Activated naive CD4-positive, alpha-beta T cell treated with anti-CD3 and anti-CD28 coated beads, Interleukin-2, amount 50 U/mL, for 72 hours (primary cell): Measurements from ENCODE around the gene TUBD1. TPM values are rescaled to one million over a fixed set of nuclear protein-coding genes. Genes with fewer than 3 reads are reported as not detected.
A peak's percentile ranks its signal among the peaks of the same experiment; 100 is the strongest.
"Not testable (repeated sequence)": the region's sequence is repeated elsewhere in the genome, so short reads cannot be mapped to it uniquely, and the experiment has no call there.

ENCODE experiments used
- ATAC-seq, 2 donors: fragments of 150-1000 bp; cut with Tn5 transposase; 2 replicates each; pipeline ENCODE4 v1.10.0; 2021; ENCODE audit warnings: mild to moderate bottlenecking in 2 of 2, moderate library complexity in 2 of 2
- DNase-seq, 2 donors: peaks; one replicate each; pipeline ENCODE4 v3.0.0; 2021 to 2022; ENCODE audit warnings: low spot score in 2 of 2
- H3K27ac Mint-ChIP-seq, 2 donors: one replicate each; pipeline ENCODE4 v1.8.0; 2022; ENCODE audit warnings: mild to moderate bottlenecking in 2 of 2, mixed read lengths in 2 of 2
- H3K36me3 Mint-ChIP-seq, 2 donors: one replicate each; pipeline ENCODE4 v1.8.0; 2022; ENCODE audit warnings: mixed read lengths in 2 of 2
- H3K9me3 Mint-ChIP-seq, 2 donors: one replicate each; pipeline ENCODE4 v1.8.0; 2022; ENCODE audit warnings: mixed read lengths in 2 of 2
- total RNA-seq, 2 donors: library from RNA; stranded (reverse); gene quantifications; one replicate each; pipeline ENCODE4 v1.2.3, GENCODE V29; 2022

The TUBD1 gene
- total RNA-seq, 2 donors from 2014 or later: 13.8 to 27.6 TPM

DNA sequence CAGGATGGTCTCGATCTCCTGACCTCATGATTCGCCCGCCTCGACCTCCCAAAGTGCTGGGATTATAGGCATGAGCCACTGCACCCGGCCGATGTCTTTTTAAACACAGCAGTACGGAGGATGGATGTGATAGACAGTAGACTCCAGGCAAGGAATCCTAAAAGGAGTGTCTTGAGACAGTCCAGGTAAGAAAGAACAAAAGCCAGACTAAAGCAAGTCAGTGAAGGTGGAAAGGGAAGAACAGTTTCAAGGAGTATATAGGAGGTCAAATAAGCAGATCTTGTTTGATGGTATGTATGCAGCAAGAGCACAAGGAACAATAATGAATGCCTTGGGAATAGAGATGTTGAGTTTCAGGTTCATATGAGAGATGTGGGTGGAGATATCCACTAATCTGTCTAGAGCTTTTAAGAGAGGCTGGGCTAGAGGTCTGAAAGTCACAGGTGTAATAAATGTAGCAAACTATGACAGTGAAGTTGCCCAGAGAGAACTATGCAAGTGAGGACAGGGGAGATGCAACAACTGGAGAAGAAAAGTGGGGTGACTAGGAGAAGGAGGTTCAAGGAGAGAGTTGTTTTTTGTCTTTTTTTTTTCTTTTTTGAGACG is 4.5 kb downstream of the TUBD1 start:
- ATAC-seq: no peak
- H3K36me3 Mint-ChIP-seq: peaks cover 11 to 21% of the 10 kb centered on the region in 2 donors
- H3K27ac Mint-ChIP-seq: peak overlapping the region in 1 of 2 donors; percentile 69
- DNase-seq: no peak
- H3K9me3 Mint-ChIP-seq: no peaks in the 10 kb centered on the region

DNA sequence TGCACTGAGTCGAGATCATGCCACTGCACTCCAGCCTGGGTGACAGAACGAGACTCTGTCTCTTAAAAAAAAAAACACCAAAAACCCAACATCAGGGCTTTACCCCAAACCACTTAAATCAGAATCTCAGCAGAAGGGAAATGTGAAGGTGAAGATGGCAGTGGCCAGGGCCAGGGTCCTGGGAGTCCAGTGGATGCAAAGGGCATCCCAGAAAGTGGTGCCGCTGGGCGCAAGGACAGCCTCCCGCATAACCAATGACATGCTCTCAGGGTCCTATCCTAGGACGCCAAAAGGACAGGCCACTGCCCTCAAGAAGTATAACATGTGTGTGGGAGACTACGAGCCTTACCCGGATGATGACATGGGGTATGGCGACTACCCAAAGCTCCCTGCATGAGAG is 7.9 kb downstream of the TUBD1 start:
- Mint-ChIP-seq H3K36me3 (peaks cover 12 to 13% of the 10 kb centered on the region in 2 donors), H3K27ac (no peak overlapping the region), H3K9me3 (no peaks in the 10 kb centered on the region)
- DNase-seq (no peak), ATAC-seq (no peak)

DNA sequence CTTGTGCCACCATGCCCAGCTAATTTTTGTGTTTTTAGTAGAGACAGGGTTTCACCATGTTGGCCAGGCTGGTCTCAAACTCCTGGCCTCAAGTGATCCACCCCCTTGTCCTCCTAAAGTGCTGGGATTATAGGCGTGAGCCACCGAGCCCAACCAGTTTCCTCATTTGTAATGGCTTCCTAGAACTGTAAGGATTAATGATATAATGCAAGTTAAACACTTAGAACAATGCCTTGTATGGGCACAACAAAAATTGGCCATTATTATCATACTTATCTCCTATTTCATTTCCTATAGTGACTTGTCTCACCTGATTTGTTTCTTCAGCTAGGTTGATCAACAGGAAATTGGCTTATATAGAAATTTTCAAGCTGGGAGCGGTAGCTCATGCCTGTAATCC is 14.1 kb downstream of the TUBD1 start:
- ATAC-seq (no peak), DNase-seq (no peak)
- Mint-ChIP-seq H3K36me3 (peaks cover 11 to 14% of the 10 kb centered on the region in 2 donors), H3K9me3 (no peaks in the 10 kb centered on the region), H3K27ac (no peak overlapping the region)

DNA sequence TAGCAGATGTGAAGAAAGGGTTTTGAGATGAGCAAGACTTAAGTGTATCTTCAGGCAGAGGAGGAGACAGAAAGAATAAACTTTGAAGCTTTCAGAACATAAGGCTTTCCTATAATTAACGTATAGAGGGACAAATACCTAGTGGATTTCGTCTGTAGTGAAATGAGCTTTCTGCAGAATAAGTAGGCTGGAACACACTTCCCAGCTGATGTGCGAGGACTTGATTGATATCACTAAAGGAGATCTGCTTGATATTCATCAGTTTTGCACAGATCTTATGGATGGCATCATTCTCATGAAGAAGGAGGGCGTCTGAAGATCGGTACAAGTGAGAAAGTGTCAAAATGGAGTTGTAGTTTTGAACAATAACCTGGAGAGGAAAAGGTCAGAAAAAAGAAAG is 14.8 kb downstream of the TUBD1 start:
- Mint-ChIP-seq H3K27ac (peak overlapping the region; percentile 66 to 70), H3K9me3 (no peaks in the 10 kb centered on the region), H3K36me3 (peaks cover 11 to 14% of the 10 kb centered on the region in 2 donors)
- DNase-seq: no peak
- no peak for ATAC-seq

DNA sequence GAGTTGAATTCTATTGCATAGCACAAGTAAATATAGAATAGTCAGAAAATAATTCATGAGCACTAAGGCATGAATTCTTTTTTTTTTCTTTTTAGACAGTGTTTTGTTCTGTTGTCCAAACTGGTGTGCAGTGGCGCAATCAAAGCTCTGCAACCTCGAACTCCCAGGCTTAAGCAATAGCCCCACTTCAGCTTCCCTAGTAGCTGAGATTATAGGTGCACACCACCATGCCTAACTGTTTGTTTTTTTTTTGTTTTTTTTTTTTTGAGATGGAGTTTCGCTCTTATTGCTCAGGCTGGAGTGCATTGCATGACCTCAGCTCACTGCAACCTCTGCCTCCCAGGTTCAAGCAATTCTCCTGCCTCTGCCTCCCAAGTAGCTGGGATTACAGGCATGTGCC is 16.6 kb downstream of the TUBD1 start:
- ATAC-seq: no peak

DNA sequence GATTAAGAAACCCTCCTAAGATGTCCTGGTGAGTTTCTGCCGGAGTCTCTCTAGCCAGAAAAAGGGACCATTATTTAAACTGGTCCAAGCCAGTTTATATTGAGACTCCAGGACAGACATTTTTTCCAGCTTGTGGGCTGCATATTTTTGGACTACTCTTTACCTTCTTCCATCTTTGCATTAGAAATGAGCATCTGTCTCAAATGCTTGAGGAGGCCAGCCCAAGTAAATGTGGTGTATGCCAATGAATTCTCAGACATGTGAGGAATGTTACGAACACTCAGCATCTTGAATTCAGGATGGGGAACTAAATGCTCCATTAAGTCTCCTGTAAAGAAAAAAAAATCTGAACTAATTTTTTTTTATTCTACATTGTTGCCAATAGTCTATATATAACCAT is 18.4 kb downstream of the TUBD1 start:
- H3K9me3 Mint-ChIP-seq: no peaks in the 10 kb centered on the region
- ATAC-seq: no peak
- no peak overlapping the region for H3K27ac Mint-ChIP-seq
- peaks cover 6 to 9% of the 10 kb centered on the region in 2 donors for H3K36me3 Mint-ChIP-seq
- DNase-seq: no peak

More for the DNA sequence above, 16.6 kb downstream of the TUBD1 start:
- Mint-ChIP-seq H3K27ac (peak overlapping the region in 1 of 2 donors; percentile 69), H3K9me3 (no peaks in the 10 kb centered on the region), H3K36me3 (peaks cover 11 to 14% of the 10 kb centered on the region in 2 donors)
- no peak for DNase-seq

DNA sequence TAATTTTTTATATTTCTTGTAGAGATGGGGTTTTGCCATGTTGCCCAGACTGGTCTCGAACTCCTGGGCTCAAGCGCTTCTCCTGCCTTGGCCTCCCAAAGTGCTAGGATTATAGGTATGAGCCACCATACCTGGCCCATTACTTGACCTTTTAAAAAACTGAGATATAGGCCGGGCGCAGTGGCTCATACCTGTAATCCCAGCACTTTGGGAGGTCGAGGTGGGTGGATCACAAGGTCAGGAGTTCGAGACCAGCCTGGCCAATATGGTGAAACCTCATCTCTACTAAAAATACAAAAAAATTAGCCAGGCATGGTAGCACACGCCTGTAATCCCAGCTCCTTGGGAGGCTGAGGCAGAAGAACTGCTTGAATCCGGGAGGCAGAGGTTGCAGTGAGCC is 19.3 kb downstream of the TUBD1 start:
- H3K9me3 Mint-ChIP-seq, H3K27ac Mint-ChIP-seq, ATAC-seq, H3K36me3 Mint-ChIP-seq, DNase-seq: not testable (repeated sequence)

DNA sequence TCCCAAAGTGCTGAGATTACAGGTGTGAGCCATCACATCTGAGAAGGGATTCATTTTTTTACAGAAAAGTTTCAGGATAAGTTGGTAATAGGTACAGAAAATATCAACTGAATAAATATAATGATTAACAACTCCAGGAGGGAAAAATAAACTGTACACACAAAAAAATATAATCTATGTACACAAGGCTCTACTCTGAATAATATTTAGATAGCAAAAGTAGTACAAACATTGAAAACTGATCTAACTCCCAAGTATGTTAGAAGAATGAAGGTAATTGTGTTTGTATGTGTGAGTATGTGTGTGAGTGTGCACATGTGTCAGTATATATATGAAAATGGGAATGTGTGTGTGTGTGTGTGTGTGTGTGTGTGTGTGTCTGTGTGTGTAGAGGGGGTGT is 20.4 kb downstream of the TUBD1 start:
- no peaks in the 10 kb centered on the region for H3K9me3 Mint-ChIP-seq
- ATAC-seq (no peak), DNase-seq (no peak)
- peaks cover under 1 to 6% of the 10 kb centered on the region in 2 donors for H3K36me3 Mint-ChIP-seq
- no peak overlapping the region for H3K27ac Mint-ChIP-seq

DNA sequence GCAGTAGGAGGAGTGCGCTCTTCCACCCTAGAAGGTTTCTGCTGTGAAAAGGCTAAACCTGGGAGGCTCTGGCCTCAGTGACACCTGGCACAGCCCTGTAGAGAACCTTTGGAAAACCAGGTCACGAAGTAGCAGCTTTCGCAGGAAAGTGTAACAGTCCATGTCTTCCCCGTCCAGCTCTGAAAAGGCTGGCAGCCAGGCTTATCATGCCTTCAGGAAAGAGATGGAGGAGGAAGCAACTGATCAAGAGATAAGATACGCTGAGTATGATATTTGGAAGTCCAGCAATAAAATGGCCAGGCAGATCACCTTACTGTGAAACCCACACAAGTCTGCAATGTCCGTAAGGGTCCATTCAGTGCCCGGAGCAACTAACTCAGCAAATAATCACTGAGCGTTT is 22.3 kb downstream of the TUBD1 start:
- peaks cover 0 to 6% of the 10 kb centered on the region in 2 donors for H3K36me3 Mint-ChIP-seq

DNA sequence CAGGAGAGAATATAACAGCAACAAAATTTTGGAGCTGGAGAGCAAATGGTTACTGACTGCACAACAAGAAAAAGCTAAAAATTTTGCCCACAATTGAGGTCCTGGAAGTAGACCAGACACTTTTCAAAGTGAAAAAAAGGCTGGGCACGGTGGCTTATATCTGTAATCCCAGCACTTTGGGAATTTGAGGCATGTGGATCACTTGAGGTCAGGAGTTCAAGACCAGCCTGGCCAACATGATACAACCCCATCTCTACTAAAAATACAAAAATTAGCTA is 22.9 kb downstream of the TUBD1 start:
- no peaks in the 10 kb centered on the region for H3K9me3 Mint-ChIP-seq
- H3K27ac Mint-ChIP-seq: no peak overlapping the region
- DNase-seq: no peak
- peaks cover 0 to 6% of the 10 kb centered on the region in 2 donors for H3K36me3 Mint-ChIP-seq
- no peak for ATAC-seq

More for the DNA sequence above, 22.3 kb downstream of the TUBD1 start:
- no peak for ATAC-seq
- Mint-ChIP-seq H3K9me3 (no peaks in the 10 kb centered on the region), H3K27ac (no peak overlapping the region)
- DNase-seq: peak in 1 of 2 donors; percentile 6

DNA sequence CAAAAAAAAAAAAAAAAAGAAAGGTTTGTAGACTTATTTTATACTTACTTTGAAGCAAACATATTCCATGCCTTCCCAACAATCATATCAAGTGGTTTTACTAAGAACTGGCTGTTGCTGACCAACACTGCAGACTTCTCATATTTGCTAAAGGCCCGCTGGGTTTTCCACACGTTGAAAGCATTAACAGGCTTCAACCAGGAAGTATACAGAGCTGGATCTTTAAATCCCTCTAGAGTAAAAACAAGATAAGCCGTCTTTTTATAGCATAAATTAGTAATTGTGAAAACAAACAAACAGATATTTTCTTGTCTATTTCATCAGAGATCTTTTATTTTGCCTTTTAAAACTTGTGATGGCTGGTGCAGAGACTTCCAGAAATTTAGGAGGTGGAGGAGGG is 29.1 kb downstream of the TUBD1 start:
- Mint-ChIP-seq H3K9me3 (no peaks in the 10 kb centered on the region), H3K36me3 (peaks cover 0 to 11% of the 10 kb centered on the region in 2 donors), H3K27ac (peak overlapping the region in 1 of 2 donors; percentile 68)
- no peak for DNase-seq
- no peak for ATAC-seq

DNA sequence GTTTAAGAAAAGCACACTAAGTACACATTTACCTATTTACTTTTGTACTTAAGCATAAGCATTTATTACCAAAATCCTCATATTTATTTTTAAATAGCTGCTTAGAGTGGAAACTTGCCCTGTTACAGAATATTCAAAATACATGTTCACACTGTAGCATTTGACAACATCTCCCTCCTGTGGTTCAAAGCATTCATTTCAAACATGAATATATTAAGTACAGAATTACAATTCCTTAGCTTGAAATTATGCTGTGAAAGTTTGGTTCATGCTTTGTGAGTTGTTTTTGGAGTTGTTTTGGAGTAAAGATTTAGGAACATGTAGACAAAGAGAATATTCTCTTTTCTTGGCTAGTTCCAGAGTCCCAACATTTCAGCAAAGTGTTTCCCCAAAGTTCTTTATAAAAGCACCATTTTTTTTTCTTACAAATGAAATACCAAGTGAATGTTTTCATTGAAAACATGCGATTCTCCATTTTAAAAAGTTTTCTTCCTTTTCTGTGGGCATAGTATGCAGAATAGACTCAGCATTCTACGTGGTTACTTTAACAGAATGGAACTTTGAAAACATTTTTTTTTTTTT is 33.2 kb downstream of the TUBD1 start:
- peaks cover 0 to 11% of the 10 kb centered on the region in 2 donors for H3K36me3 Mint-ChIP-seq
- H3K9me3 Mint-ChIP-seq: no peaks in the 10 kb centered on the region
- H3K27ac Mint-ChIP-seq: peak overlapping the region in 1 of 2 donors; percentile 65
- ATAC-seq (peak in 1 of 2 donors; percentile 60), DNase-seq (no peak)

DNA sequence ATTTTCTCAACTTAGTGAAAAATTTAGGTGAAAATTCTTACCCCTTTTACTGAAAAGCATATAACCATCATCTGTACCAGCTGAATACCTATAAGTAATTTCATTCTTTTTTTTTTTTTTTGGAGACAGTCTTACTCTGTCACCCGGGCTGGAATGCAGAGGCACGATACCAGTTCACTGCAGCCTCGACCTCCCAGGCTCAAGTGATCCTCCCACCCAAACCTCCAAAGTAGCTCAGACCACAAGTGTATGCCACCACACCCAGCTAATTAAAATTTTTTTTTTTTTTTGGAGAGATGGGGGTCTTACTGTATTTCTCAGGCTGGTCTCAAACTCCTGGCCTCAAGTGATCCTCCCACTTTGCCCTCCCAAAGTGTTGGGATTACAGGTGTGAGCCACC is 33.8 kb downstream of the TUBD1 start:
- no peak for DNase-seq
- Mint-ChIP-seq H3K36me3 (peaks cover 0 to 11% of the 10 kb centered on the region in 2 donors), H3K27ac (peak overlapping the region in 1 of 2 donors; percentile 65), H3K9me3 (no peaks in the 10 kb centered on the region)
- ATAC-seq: peak in 1 of 2 donors; percentile 9

DNA sequence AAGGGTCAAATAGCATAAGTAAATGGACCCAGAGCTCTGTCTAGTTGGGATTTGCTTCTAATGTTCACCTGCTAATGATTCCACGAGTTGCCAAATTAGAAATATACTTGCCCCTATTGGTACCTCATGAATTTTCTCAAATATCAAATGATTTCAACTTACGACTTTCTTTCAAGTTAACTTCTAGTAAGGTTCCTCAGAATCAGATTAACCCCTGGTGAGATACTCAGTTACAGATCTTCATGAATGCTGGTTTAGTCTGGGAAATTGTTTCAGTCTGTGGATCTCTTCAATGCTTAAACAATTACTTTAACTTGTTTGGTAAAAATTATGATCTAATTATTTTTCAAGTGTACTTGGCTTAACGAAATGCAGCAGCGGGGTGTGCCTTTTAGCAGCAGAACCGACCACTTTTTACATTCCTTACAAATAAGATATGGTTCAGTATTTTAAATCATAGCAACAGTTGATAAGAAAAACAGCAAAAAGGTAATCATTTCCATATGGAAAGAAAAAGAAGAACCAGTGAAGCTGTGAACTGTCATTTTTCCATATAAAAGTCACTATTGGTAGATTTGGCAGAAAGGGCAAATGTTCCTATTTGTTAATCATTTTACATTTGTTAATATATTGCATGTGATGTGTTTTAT is 34.5 kb downstream of the TUBD1 start:
- H3K36me3 Mint-ChIP-seq: peaks cover 0 to 11% of the 10 kb centered on the region in 2 donors
- DNase-seq (no peak), ATAC-seq (no peak)
- H3K9me3 Mint-ChIP-seq: no peaks in the 10 kb centered on the region
- H3K27ac Mint-ChIP-seq: no peak overlapping the region

DNA sequence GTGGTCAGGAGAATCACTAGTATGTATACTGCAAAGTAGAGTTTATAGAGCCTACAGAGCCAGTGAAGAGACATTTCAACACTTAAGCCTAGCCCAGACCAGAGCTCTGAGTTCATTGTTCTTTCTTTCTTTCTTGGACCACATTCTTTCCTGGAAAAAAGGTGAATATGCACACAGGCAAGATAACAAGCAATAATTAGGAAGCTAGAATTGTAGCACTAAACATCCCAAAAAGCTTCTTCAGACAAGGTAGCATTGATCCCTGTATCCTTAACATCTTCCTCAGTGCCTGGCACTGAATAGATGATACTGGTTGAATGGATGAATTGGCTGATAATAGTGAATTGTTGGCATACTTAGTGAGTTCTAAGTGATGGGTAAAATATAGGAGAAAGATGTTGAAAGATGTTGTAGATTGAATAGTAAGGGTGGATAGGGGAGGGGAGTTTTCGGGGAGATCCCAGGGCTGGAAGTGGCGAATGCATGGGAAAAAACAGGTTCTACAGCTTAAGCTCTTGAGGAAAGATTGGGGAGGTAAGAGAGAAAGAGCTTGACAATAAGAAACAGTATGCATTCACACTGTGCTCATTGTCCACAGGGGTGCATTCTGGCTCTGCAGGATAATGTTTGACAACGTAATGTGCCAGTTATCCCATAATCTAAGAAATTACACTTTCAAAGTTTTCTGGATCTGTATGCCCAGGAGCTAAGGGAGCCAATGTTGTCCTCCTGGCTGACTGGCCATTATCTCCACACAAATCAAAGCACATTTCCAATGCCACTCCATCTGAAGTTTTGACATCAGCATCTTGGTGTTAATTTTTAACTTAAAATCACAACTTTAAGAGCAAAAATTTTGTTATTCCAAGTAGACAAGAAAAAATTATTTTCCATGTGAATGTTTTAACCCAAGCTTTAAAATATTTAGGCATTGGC is 35.6 kb downstream of the TUBD1 start:
- peaks cover 0 to 11% of the 10 kb centered on the region in 2 donors for H3K36me3 Mint-ChIP-seq
- no peak overlapping the region for H3K27ac Mint-ChIP-seq
- H3K9me3 Mint-ChIP-seq: no peaks in the 10 kb centered on the region
- no peak for ATAC-seq
- DNase-seq: no peak

DNA sequence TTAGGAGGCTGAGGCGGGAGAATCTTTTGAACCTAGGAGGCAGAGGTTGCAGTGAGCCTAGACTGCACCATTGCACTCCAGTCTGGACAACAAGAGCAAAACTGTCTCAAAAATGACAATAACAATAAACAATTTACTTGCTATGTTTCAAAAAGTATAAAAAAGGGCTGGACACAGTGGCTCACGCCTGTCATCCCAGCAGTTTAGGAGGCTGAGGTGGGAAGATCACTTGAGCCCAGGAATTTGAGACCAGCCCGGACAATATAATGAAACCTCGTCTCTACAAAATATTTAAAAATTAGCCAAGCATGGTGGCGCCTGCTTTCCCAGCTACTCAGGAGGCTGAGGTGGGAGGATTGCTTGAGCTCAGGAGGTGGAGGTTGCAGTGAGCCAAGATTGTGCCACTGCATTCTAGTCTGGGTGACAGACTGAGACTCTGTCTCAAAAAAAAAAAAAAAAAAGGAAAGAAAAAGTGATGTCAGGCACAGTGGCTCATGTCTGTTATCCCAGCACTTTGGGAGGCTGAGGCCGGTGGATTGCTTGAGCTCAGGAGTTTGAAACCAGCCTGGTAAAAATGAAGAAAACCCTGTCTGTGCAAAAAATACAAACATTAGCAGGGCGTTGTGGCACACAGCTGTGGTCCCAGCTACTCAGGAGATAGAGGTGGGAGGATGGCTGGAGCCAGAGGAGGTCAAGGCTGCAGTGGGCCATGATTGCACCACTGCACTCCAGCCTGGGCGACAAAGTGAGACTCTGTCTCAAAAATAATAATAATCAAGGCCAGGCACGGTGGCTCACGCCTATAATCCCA is 38.6 kb downstream of the TUBD1 start:
- H3K36me3 Mint-ChIP-seq, DNase-seq, ATAC-seq, H3K9me3 Mint-ChIP-seq: not testable (repeated sequence)
- peak overlapping the region; percentile 70 to 86 for H3K27ac Mint-ChIP-seq
